Stimulated activated CD4-positive, alpha-beta T cell treated with anti-CD3 and anti-CD28 coated beads, Interleukin-15, amount 100 ng/mL, for 24 hours (primary cell): Measurements from ENCODE around the gene ILF3.
"Not testable (repeated sequence)": the region's sequence is repeated elsewhere in the genome, so short reads cannot be mapped to it uniquely, and the experiment has no call there.

ENCODE experiments used
- DNase-seq: peaks from one replicate; pipeline ENCODE4 v3.0.0-alpha.2; 2020

The ILF3 gene

DNA sequence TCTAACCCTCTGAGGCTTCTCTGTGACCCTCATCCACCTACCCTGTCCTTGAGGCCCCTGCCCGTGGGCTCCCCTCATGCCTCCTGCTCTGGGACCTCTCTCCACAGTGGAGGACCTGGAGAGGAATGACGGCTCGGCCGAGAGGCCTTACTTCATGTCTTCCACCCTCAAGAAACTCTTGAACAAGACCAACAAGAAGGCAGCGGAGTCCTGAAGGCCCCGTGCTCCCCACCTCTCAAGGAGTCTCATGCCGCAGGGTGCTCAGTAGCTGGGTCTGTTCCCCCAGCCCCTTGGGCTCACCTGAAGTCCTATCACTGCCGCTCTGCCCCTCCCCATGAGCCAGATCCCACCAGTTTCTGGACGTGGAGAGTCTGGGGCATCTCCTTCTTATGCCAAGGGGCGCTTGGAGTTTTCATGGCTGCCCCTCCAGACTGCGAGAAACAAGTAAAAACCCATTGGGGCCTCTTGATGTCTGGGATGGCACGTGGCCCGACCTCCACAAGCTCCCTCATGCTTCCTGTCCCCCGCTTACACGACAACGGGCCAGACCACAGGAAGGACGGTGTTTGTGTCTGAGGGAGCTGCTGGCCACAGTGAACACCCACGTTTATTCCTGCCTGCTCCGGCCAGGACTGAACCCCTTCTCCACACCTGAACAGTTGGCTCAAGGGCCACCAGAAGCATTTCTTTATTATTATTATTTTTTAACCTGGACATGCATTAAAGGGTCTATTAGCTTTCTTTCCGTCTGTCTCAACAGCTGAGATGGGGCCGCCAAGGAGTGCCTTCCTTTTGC is 10.8 kb upstream of the ILF3 start:
- no peak for DNase-seq

DNA sequence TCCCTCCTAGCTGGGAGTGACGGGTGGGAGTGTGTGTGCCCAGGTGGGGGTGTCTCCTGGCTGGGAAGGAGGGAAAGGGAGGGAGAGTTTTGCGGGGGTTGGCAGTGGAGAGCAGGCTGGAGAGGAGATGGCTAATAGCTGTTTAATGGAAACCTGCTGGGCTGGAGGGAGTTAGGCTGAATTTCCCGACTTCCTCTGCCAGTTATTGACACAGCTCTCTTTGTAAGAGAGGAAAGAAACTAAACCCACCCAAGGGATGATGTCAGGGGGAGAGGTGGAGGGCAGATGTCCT is 10.2 kb upstream of the ILF3 start:
- no peak for DNase-seq

DNA sequence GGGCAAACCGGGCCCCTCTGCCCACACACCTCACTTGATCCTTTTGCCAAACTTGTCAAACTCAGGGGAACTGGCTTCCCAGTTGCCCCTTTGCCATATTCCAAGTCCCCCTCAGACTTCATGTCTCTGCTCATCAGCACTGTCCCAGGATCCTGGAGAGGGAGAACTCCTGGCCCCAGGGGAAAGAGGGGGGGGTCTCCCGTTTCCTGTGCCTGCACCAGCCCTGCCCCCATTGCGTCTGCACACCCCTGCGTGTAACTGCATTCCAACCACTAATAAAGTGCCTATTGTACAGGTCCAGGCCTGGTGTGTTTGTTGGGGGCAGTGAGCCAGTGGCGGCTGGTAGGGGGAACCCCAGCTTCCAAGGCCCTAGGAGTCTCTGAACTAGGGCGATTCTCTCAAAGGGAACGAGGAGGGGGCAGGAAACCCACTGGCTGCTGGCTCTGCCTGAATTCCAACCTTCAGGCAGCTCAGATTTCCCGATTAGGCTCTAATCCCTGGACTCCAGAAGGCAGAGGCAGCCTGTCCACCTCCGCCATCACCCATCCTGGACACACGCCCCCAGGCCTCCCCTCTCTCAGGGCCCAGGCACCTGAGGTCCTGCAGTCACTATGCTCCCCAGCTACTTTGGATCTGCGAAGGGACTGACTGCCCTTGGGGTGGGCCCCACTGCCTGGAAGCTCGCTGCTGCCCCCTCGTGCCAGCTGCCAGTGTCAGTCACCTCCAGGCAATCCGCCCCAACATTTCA is 9.7 kb upstream of the ILF3 start:
- DNase-seq: peak; percentile 88

DNA sequence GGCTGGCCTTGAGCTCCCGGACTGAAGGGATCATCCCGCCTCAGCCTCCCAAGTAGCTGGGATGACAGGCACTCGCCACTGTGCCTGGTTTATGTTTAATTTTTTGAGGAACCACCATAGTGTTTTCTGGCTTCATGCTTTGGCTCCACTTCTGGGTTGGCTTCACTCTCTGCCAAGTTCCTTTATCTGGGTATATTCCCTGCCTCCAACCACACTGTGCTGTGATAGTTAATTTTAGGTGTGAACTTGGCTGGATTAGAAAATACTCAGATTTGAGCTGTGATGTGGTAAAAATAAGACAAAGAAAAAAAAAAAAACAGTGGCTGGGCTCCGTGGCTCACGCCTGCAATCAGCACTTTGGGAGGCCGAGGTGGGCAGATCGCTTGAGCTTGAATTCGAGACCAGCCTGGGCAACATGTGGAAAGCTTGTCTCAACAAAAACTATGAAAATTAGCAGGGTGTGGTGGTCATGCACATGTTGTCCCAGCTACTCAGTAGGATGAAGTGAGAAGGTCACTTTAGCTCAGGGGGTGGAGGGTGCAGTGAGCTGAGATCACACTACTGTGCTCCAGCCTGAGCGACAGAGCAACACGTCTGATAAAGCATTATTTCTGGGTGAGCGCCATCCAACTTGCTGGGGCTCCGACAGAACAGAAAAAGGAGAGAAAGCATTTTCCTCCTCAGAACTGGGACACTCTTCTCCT is 7.5 kb upstream of the ILF3 start:
- no peak for DNase-seq

DNA sequence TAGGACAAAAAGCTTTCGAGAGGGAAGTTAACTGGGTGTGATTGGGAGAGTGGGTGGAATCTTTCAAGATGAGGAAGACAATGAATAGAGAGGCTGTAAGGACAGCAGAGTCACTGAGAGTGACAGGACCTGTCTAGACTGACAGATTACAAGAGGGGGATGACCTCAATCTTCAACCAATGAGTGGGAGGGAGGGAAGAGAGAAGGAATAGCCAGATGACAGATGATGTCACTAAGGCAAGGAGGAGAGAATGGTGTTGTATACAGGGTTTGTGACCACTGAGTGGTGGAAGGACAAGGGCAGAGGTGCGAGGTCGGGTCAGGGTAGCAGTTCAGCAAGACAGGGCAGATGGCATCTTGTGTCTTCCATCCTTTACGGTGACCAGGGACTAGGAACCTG is 5.8 kb upstream of the ILF3 start:
- no peak for DNase-seq

DNA sequence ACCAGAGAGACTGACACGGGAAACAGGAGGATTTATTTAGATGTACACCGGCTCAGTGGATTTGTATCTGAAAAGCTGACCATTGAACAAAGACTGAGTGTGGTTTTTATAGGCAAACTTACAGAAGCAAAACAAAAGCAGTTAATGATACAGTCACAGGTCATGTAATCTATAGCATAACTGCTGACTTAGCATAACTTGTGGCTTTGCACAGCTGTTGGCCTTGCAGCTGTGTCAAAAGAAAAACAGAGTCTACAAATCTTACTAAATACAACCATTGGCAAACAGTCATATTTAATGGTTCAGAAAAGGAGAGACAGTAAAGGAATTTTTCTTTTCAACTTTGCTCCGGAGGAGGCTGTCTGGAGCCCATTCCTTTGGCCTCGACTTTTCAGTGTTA is 2.3 kb upstream of the ILF3 start:
- DNase-seq: no peak

DNA sequence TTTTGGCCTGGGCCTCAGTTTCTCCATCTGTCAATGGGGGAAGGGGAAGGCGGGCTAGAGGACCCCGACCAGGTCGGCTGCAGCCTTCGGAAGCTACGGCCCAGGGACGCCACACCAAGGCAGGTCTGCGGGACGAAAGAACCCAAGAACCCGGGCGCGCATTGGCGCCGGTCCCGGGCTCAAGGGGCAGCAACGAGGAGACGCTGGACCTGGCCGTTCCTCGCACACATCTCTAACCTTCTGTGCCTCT is 739 bp upstream of the ILF3 start:
- DNase-seq: no peak

DNA sequence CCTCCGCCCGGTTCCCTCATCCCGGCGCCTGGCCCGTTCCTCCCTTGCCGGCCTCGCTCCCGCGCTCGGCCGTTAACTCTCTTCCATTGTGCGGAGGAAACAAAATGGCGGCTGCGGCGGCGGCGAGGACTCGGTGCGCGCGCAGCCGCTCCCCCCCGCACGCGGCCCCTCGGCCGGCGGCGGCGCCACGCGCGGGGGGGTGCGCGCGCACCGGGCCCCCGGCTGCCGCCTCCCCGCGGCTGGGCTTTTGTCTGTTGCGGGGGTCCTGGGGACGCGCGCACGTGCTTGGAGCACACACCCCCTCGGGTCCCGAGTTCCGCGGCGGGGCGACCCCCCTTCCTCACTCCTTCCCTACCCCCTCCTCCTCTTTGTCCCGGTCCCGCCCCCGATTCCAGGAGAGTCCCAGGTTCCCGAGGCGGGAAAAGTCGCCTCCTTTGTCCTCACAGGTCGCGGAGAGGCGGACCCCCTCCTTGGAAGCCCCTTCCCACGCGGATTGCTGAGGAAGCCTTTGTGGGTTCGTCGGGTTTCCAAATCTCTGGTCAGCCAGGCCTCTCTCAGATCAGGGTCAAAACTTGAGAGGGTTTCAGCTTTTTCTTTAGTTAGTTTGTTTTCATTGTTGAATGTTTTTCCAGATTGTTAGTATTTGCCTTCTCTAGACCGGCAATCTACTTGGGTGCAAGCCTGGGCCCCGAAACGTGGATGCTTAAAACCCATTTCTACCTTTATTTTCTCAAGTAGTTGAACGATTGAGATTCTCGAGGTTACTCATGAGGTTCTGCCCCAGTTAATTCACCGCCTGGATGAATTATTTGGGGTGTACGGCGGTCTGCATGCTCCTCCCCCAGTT is 687 bp downstream of the ILF3 start:
- DNase-seq: peak; percentile 75

DNA sequence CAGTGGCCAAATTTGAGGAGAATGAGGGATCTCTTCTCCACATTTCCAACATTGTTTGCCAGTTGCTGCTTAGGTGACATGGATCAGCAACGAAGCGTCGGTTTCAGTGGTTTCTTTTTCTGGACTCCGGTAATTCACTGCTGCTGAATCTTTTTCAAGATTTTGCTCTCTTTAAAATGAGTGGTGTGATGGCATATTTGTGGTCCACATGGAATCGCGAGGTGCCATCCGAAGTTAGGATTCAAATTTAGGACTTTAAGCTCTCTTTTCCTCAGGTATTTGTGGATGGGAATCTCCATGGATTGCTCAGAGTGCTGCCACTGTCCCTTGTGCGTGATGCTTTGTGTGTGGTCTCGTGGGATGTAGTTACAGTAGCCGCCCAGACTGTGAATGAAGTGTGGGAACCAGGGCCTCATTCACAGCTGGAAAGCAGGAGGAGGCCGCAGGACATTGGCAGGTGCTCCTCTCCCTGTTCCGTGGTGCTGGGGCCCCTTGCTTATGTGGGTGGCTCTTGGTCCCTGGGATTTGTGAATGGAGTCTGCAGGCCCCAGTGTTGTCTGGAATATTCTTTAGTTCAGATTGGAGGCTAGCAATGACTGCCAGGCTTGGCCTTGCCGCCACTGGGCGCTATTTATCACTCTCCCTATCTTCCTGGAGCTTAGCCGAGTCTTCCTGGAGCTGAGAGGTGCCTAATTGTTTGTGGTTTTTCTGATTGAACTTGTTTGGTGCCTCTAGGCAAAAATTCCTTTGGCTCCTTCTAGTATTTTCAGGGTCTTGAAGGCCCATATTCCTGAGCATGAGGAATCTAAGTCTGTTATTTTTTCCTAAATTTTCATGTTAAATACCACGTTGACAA is 1.5 kb downstream of the ILF3 start:
- peak; percentile 21 for DNase-seq

DNA sequence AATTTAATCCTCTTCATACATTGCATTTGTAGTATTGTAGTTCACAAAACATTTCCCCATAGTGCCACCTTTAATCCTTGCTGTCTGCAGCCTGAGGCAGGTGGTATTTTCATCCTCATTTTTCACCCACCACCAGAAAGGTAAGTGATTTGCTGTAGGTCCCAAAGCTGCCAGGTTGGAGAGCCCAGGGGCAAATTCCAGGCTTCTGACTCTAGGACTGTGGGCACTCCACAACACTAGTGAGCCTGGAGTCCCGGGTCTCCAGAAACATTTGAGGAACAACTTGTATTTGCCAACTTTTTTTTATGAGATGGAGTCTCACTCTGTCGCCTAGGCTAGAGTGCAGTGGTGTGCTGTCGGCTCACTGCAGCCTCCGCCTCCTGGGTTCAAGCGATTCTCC is 6.2 kb downstream of the ILF3 start:
- DNase-seq: no peak

DNA sequence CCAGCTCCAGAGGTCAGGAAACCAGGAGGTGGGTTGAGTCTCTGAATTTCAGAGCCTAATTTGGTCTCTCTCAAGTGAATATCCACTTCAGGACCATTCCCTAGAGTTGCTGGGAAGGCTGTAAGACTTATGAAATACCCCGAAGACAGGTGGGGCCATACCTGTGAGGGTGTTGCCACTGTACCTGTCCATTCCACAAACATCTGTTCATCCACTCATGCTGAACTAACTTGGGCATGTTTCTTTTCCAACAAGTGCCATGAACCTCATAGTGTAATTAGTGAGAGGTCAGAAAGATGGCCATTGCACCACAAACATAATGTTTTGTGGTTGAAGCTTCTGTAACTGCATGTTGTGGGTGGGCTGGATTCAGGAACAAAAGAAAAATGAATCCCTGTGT is 7.8 kb downstream of the ILF3 start:
- no peak for DNase-seq

DNA sequence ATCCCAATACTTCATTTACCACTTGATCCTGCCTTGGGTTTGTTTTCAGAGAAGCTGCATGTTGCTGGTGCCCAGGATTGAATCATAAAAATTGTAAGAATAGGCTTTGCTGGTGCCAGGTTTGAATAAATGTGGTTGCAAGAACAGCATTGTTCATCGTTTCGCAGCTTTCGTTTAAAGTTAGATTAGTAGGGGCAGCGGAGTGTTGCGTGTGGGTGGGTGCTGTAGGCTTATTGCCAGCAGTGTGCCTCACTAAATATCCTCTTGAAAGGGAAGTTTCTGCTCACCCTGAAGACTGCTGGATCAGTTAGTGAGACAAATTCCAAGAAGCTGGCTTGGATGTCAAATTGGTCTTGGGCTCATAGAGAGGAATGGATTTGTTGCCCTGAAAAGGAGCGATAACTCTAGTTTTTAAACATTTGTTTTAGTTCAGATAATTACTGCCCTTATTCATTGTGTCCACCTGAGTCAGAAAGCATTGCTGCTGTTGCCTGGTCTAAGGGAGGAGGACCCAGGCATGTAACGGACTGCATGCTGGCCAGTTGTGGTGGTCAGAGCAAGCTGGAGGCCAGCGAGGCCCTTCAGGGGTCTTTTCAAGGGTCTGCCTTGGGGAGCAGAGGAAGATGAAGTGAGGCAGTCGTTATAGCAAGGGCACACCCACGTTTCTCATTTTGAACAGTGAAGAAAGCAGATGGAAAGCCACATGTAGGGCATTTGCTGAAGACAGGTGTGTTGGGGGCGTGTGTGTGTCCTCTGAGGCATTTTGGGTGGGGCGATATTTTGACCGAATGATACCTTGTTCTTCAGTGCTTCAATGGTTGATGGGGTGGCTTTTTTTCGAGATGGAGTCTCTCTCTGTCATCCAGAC is 8.5 kb downstream of the ILF3 start:
- DNase-seq: peak; percentile 44

DNA sequence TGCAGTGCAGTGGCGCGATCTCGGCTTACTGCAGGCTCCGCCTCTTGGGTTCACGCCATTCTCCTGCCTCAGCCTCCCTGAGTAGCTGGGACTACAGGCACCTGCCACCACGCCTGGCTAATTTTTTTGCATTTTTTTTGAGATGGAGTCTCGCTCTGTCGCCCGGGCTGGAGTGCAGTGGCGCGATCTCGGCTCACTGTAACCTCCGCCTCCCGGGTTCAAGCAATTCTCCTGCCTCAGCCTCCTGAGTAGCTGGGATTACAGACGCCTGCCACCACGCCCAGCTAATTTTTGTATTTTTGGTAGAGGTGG is 9.1 kb downstream of the ILF3 start:
- DNase-seq: not testable (repeated sequence)

DNA sequence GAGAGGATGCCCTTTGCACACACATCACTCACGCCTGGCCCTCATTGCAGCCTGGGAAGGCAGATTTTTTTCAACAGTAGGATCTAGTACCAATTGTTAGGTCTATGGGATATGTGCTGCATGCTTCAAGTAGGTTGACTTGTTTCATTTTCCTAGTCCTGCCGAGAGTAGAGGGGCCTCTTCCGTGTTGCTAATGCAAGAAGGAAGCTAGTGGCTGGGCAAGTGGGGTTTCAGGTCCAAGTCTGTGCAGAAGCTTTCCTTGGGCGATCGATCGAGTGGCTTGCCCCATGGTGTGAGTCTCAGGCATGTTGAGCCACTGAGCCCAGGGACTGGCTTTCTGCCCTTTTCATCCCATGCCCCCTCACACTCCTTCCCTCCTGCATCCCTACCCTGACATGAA is 13.7 kb downstream of the ILF3 start:
- no peak for DNase-seq

DNA sequence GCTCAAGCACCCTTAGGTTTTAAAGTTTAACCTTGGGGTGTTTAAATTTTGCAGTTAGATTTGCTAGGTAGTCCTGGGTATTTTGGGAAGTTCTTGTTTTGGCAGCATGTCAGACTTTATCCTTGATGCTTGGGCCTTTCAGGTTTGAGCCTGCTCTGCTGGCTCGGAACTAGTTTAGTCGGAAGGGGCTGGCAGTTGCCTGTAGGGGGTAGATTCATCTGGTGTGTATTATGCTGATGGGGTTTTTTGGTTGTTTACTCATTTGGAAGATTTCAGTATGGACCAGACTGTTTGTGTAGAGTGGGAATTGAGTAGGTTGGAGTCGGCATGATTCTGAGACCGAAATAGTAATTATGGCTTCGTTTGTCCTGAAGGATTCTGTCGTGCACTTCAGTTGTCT is 15.1 kb downstream of the ILF3 start:
- DNase-seq: no peak

DNA sequence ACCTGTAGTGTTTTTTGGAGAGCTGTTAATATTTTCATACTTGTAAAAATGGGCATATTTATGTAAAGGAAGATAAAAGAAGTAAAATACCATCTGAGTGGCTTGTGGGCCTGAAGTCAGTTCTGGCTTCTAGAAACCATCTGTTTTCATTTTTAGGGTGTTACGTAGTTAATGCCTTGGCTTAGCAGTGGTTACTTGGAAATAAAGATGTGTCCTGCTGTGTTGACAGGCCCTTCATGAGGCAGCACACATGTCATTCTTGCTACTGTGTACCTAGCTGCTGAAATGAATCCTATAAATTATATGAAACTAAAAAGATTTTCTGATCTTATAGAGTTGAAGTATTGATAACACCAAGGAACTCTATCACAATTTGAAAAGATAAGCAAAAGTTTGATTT is 16.0 kb downstream of the ILF3 start:
- DNase-seq: no peak

DNA sequence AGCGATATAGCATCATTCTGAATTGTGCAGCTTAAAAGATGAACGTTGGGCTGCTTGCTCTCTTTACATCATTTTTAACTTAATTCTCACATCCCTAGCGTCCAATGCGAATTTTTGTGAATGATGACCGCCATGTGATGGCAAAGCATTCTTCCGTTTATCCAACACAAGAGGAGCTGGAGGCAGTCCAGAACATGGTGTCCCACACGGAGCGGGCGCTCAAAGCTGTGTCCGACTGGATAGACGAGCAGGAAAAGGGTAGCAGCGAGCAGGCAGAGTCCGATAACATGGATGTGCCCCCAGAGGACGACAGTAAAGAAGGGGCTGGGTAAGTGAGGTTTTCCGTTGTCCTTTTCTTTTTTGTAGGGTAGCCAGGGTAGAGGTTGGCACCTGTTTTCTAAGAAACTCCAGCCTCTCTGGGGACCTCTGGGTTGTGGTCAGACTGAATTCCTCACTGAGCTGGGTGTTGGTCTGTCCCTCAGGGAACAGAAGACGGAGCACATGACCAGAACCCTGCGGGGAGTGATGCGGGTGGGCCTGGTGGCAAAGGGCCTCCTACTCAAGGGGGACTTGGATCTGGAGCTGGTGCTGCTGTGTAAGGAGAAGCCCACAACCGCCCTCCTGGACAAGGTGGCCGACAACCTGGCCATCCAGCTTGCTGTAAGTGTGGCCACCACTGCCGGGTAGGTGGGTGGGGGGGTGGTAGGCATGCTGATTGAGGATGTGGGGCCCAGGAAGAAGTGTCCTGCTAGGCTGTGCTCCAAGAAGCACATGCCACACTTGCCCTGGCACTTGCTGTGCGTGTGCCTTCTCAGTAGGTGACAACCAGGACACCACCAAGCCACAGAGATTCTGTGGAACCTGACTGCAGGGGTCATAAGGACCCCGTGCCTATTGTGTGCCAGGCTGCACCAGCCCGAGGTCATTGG is 17.0 kb downstream of the ILF3 start:
- DNase-seq: no peak

DNA sequence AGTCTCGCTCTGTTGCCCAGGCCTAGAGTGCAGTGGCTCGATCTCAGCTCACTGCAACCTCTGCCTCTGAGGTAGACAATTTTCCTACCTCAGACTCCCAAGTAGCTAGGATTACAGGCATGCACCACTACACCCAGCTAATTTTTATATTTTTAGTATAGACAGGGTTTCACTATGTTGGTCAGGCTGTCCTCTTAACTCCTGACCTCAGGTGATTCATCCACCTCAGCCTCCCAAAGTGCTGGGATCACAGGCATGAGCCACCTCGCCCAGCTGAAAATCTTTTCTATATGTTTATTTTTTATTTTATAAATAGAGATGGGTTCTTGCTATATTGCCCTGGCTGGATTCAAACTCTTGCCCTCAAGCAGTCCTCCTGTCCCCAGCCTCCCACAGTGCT is 17.8 kb downstream of the ILF3 start:
- DNase-seq: not testable (repeated sequence)

DNA sequence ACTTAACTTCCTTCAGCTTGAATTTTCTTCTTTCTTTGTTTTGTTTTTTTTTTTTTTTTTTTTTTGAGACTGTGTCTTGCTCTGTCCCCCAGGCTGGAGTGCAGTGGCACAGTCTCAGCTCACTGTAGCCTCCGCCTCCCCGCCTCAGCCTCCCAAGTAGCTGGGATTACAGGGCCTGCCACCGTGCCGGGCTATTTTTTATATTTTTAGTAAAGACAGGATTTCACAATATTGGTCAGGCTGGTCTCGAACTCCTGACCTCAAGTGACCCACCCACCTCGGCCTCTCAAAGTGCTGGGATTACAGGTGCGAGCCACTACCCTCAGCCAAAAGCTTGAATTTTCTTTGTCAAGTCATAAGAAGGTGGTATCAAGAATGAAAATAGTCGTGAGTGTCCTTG is 21.1 kb downstream of the ILF3 start:
- not testable (repeated sequence) for DNase-seq

DNA sequence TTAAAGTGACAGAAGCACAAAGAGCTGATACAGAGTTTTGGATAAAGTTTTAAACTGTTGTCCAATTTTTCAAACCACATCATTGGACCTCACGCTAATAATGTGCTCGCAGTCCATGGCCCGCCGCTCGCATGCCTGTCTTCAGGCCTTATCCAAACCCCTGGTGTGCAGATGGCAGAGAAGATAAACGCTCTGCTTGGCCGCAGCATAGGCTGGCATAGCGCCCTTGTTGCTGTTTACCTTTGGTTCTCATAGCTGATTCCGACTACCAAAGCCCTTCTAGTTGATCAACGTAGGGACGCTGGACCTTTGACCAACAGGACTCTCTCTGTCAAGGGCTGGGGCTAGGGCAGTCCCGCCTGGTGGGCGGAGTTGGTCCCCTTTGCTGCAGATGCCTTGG is 23.6 kb downstream of the ILF3 start:
- no peak for DNase-seq

DNA sequence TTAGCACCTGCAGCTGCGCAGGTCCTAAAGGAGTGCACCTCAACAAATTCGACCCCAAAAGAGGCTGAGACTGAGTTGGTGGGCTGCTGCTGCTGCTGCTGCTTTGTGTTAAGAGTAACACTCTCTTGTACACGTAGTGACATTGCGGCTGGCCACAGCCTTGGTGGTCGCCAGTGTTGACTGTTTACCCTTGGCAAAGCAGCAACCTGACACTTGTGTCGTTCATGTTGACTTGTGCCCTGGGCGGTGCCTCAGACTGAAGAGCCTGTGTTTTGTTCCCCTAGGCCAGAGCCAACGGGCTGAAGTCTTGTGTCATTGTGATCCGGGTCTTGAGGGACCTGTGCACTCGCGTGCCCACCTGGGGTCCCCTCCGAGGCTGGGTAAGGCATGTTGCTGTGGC is 24.7 kb downstream of the ILF3 start:
- no peak for DNase-seq
